SU-DHL-6 (cell line): ENCODE measurements around the gene TM2D3.

Experiments used
- CTCF ChIP-seq: fragments of 200-600 bp; sonication (generic); IDR thresholded peaks from one replicate; pipeline ENCODE4 v1.5.1; 2017; ENCODE audit warnings: antibody characterized with exemption, mild to moderate bottlenecking, low read length, moderate library complexity; ENCODE audit not compliant: insufficient read depth, poor library complexity, severe bottlenecking
- EZH2phosphoT487 ChIP-seq: fragments of 200-600 bp; sonication (generic), shearing (Covaris generic); conservative IDR thresholded peaks from 2 replicates; pipeline ENCODE4 v1.6.1; 2018; ENCODE audit warnings: mild to moderate bottlenecking, antibody characterized with exemption, low read length, moderate library complexity, mixed read lengths

- TF ChIP-seq CTCF (no peak), EZH2phosphoT487 (no peak)
These were observed 15.1 kb downstream of the TM2D3 start for GRCh38 chr15:101637038-101637437.
